Uterus (tissue), 2 donors: Measurements from ENCODE around the gene PARD3.

Experiments used
- POLR2A ChIP-seq, 2 donors: fragments of 450-650 bp; IDR thresholded peaks; one replicate each; pipeline ENCODE4 v1.6.1; 2016; ENCODE audit warnings: antibody characterized with exemption in 2 of 2, mild to moderate bottlenecking in 1 of 2, moderate library complexity in 1 of 2
- TF ChIP-seq, protein P1 (sequence below), 4 experiments: fragments of 200-600 bp in 2 of 4; fragments of 450-650 bp in 2 of 4; sonication (generic) in 2 of 4; IDR thresholded peaks; one replicate each; pipeline ENCODE4 v1.5.1; 2016 to 2019; ENCODE audit warnings: antibody characterized with exemption in 4 of 4, mild to moderate bottlenecking in 2 of 4, moderate library complexity in 1 of 4

- TF ChIP-seq, protein P1, sequence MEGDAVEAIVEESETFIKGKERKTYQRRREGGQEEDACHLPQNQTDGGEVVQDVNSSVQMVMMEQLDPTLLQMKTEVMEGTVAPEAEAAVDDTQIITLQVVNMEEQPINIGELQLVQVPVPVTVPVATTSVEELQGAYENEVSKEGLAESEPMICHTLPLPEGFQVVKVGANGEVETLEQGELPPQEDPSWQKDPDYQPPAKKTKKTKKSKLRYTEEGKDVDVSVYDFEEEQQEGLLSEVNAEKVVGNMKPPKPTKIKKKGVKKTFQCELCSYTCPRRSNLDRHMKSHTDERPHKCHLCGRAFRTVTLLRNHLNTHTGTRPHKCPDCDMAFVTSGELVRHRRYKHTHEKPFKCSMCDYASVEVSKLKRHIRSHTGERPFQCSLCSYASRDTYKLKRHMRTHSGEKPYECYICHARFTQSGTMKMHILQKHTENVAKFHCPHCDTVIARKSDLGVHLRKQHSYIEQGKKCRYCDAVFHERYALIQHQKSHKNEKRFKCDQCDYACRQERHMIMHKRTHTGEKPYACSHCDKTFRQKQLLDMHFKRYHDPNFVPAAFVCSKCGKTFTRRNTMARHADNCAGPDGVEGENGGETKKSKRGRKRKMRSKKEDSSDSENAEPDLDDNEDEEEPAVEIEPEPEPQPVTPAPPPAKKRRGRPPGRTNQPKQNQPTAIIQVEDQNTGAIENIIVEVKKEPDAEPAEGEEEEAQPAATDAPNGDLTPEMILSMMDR (IDR thresholded peaks at IDR 0.05), result no peak
- no peak for TF ChIP-seq POLR2A (IDR thresholded peaks at IDR 0.05)
Measured at GRCh38 chr10:34464000-34464399, 351.1 kb downstream of the PARD3 start.
